Sigmoid colon (tissue), 7 donors: ENCODE measurements around the gene TSC22D4. TPM values are rescaled to one million over a fixed set of nuclear protein-coding genes. Genes with fewer than 3 reads are reported as not detected.

ENCODE experiments used
- DNase-seq: peaks from one replicate; pipeline ENCODE4 v3.0.0-alpha.2; 2019
- H3K27ac ChIP-seq, 4 donors: fragments of 200-600 bp; sonication (generic); one replicate each; pipeline ENCODE4 v1.5.1; 2016 to 2019; ENCODE audit warnings: mild to moderate bottlenecking in 1 of 4
- H3K27me3 ChIP-seq, 3 donors: fragments of 200-600 bp; sonication (generic); one replicate each; pipeline ENCODE4 v1.5.1; 2019; ENCODE audit warnings: mild to moderate bottlenecking in 1 of 3
- H3K36me3 ChIP-seq, 4 donors: fragments of 200-600 bp; sonication (generic); one replicate each; pipeline ENCODE4 v1.5.1; 2016 to 2019
- H3K4me1 ChIP-seq, 4 donors: fragments of 200-600 bp; sonication (generic); one replicate each; pipeline ENCODE4 v1.5.1; 2017 to 2019
- H3K4me3 ChIP-seq, 4 donors: fragments of 200-600 bp; sonication (generic); one replicate each; pipeline ENCODE4 v1.5.1; 2017 to 2019; ENCODE audit warnings: mild to moderate bottlenecking in 2 of 4, moderate library complexity in 1 of 4
- H3K9me3 ChIP-seq, 4 donors: fragments of 200-600 bp in 3 of 4; sonication (generic) in 3 of 4; one replicate each; pipeline versions ENCODE4 v1.5.1 to v1.6.1; 2013 to 2019
- CTCF ChIP-seq, 4 experiments: fragments of 450-650 bp in 3 of 4; fragments of 200-600 bp in 1 of 4; IDR thresholded peaks; one replicate each; pipeline ENCODE4 v1.5.1; 2016 to 2019; ENCODE audit warnings: antibody characterized with exemption in 4 of 4, mild to moderate bottlenecking in 3 of 4, moderate library complexity in 2 of 4
- EP300 ChIP-seq, 4 donors: sonication (generic); formaldehyde crosslinking; IDR thresholded peaks; one replicate each; pipeline ENCODE4 v1.6.1; 2017; ENCODE audit warnings: antibody characterized with exemption in 4 of 4
- POLR2A ChIP-seq, 2 donors: fragments of 450-650 bp; IDR thresholded peaks; one replicate each; pipeline ENCODE4 v1.6.1; 2016; ENCODE audit warnings: antibody characterized with exemption in 2 of 2, mild to moderate bottlenecking in 2 of 2, moderate library complexity in 2 of 2
- POLR2AphosphoS5 ChIP-seq, 4 donors: sonication (generic); formaldehyde crosslinking; IDR thresholded peaks; one replicate each; pipeline ENCODE4 v1.6.1; 2017; ENCODE audit warnings: antibody characterized with exemption in 4 of 4
- WGBS, 2 donors: extraction: QIAGEN DNeasy Blood & Tissue Kit; methylation state at CpG; one replicate each; pipeline ENCODE4 v1.1.7; 2013; 5-methylcytosine and 5-hydroxymethylcytosine counted together
- intact Hi-C: fragments of 100-400 bp; cut with DNase I; formaldehyde crosslinking; loops from one replicate; pipeline ENCODE4 v1.15.1; 2023
- polyA plus RNA-seq, 3 donors: library from polyadenylated mRNA; stranded (reverse); fragments of 200-250 nt; gene quantifications; one replicate each; pipeline ENCODE4 v1.2.3, GENCODE V29; 2013
- total RNA-seq, 4 donors: library from RNA; depleted of rRNA; stranded (reverse); fragments of >200 nt; gene quantifications; one replicate each; pipeline ENCODE4 v1.1.0, GENCODE V29; 2016
- donor health status: healthy with polysubstance abuse.
- donor health status: Bipolar disorder and iron deficiency.
- donor health status: healthy.

The TSC22D4 gene
- total and polyA plus RNA-seq, 7 donors, result 24.4 to 53.5 (median 31.6) TPM

GRCh38 chr7:100437150-100438100 lies 41.6 kb downstream of the TSC22D4 start:
- peak; percentile 76 for DNase-seq
- Histone ChIP-seq H3K9me3 (no peaks in the 10 kb centered on the region), H3K4me3 (peak overlapping the region in 2 of 4 donors; percentile 83 to 92)

DNA sequence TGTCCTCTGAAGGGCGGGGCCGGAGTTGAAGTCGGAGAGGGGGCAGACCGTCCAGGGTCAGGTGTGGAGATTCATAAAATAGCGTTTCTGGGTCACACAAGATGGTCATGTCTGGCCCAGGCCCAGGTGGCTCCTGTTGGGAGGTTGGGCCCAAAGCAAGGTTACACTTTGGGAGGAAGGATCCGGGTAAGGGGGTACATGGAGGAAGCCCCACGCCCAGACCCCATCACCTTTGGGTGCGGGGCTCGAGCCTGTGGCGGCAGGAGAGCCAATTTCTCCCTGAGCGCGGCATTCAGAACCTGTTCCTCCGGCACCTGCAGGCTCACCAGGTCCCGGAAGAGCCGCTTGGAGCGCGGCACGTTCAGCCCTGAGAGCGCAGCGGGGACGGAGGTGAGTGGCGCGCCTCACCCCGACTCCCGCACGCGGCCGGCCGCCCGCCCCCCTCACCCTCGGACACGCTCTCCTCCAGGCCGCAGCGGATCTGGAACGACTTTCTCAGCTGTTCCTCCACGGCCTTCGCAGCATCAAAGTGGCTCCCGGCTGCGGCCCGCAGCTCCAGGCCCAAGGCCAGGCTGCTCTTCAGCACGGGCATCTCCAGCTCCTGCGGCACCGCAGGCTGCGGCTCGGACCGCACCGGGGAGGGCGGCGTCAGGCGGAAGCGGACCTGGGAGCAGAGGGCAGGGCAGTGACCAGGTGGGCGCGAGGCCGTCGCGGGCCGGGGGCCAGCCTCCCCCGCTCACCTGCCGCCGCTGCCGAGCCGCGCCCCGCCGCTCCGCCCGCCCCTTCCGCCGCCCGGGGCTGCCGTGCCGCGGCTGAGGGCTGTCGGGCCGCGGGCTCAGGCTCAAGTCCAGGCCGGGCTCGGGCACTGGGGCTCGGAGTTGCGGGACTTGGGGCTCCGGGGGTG lies 43.4 kb downstream of the TSC22D4 start:
- 1 to 2% methylated on average over 81 of the region's 81 CpGs for WGBS, 2 donors
- TF ChIP-seq EP300 (IDR thresholded peaks at IDR 0.05) (no peak), POLR2AphosphoS5 (IDR thresholded peaks at IDR 0.05) (peak in 2 of 4 donors; percentile 40 to 44), POLR2A (IDR thresholded peaks at IDR 0.05) (no peak)
- Histone ChIP-seq H3K4me1 (peaks cover 0 to 43% (median 35%) of the 10 kb centered on the region in 4 donors), H3K9me3 (no peaks in the 10 kb centered on the region), H3K4me3 (peak overlapping the region; percentile 83 to 96 (median 91)), H3K36me3 (peaks cover 8 to 27% (median 16%) of the 10 kb centered on the region in 4 donors), H3K27me3 (no peaks in the 10 kb centered on the region), H3K27ac (peak overlapping the region; percentile 94 to 98 (median 96))
- DNase-seq, result peak; percentile 75
- intact Hi-C loops, result loop anchor here (1.0 kb wide), 1 partner anchor 15 kb away; no protein-coding TSS in a partner anchor

More at GRCh38 chr7:100437150-100438100, 41.6 kb downstream of the TSC22D4 start:
- Histone ChIP-seq H3K27me3 (no peaks in the 10 kb centered on the region), H3K4me1 (peaks cover 0 to 25% (median 18%) of the 10 kb centered on the region in 4 donors), H3K27ac (peak overlapping the region; percentile 94 to 98 (median 96)), H3K36me3 (peaks cover 8 to 22% (median 16%) of the 10 kb centered on the region in 4 donors)
- TF ChIP-seq EP300 (IDR thresholded peaks at IDR 0.05), result no peak
- intact Hi-C loops, result no loop called here
- WGBS, 2 donors, result 92 to 93% methylated on average over 28 of the region's 28 CpGs

DNA sequence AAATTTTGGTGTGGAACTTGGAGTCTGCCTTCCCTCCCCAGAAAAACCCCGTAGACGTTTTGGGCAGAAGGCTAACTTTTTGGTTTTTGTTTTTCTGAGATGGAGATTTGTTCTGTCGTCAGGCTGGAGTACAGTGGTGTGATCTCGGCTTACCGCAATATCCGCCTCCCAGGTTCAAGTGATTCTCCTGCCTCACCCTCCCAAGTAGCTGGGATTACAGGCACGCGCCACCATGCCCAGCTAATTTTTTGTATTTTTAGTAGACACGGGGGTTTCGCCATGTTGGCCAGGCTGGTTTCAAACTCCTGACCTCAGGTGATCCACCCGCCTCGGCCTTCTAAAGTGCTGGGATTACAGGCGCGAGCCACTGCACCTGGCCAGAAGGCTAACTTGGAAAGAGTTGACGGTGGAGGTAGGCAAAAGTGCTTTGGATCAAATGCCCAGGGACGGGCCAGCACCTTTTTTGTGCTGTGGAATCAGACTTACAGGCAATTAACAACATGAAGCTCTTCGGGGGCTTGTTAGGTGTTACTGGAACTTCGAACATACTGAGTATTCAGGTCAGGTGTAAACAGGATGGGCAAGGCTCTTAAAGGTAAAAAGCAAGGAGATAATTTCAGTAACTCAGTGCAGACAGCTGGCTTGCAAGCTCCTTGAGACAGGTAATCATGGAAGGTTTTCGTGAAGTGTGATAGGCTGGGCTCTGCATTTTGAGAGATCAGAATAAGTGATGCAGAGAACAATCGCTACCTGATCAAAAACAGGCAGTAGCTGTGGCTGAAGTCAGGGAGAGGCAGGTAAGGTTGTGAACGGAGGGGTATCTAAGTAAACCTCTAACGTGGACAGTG lies 44.5 kb downstream of the TSC22D4 start:
- no peaks in the 10 kb centered on the region for H3K9me3 ChIP-seq
- intact Hi-C loops, result no loop called here
- H3K27me3 ChIP-seq, result no peaks in the 10 kb centered on the region
- peak overlapping the region in 3 of 4 donors; percentile 94 to 98 (median 97) for H3K27ac ChIP-seq
- H3K36me3 ChIP-seq, result peaks cover 8 to 27% (median 16%) of the 10 kb centered on the region in 4 donors
- peak; percentile 55 for DNase-seq
- H3K4me1 ChIP-seq, result peaks cover 0 to 48% (median 41%) of the 10 kb centered on the region in 4 donors
- WGBS, 2 donors, result 66 to 78% methylated on average over 22 of the region's 22 CpGs
- TF ChIP-seq POLR2AphosphoS5 (IDR thresholded peaks at IDR 0.05), result no peak
- no peak for TF ChIP-seq EP300 (IDR thresholded peaks at IDR 0.05)
- TF ChIP-seq CTCF (IDR thresholded peaks at IDR 0.05), result no peak
- TF ChIP-seq POLR2A (IDR thresholded peaks at IDR 0.05), result no peak
- peak overlapping the region in 3 of 4 donors; percentile 83 to 96 (median 92) for H3K4me3 ChIP-seq

DNA sequence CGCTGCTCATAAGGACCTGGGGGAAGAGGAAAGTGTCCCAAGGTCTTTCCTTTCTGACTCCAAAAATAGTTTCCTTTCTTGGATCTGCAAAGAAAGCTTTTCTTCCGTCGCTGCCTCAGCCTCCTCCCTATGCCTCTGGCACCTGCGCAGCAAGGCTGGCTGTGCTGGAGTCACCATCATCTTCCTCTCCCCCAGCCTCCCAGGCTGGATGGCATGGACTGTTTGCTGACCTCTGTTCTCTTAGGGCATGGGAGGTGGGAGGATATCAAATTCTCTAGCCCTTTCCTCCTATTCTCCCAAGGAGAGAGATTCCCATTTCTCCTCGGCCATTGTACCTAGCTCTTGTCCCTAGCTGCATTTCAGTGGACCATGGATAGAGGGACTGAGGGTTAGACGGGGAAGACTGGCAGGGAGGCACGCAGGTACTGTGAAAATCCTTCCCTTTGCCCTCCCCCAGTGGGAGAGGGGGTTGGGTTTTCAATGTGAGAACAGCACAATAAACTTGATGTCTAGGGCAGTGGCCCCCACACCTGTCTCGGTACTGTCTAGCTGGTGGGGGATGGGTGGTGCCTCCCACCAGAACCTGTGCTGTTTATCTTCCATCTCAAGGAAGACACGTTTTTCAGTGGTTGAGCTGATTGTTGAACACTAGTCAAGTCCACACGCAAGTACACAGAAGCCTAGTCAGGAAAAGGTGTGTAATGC lies 45.3 kb downstream of the TSC22D4 start:
- Histone ChIP-seq H3K27me3 (no peaks in the 10 kb centered on the region), H3K27ac (peak overlapping the region in 1 of 4 donors; percentile 21), H3K36me3 (peaks cover 8 to 27% (median 16%) of the 10 kb centered on the region in 4 donors), H3K9me3 (no peaks in the 10 kb centered on the region), H3K4me1 (peaks cover 0 to 48% (median 41%) of the 10 kb centered on the region in 4 donors), H3K4me3 (no peak overlapping the region)
- peak; percentile 57 for DNase-seq
- WGBS, 2 donors, result 81% methylated on average over 10 of the region's 10 CpGs
- TF ChIP-seq EP300 (IDR thresholded peaks at IDR 0.05) (no peak), POLR2AphosphoS5 (IDR thresholded peaks at IDR 0.05) (no peak), POLR2A (IDR thresholded peaks at IDR 0.05) (no peak), CTCF (IDR thresholded peaks at IDR 0.05) (no peak)
- intact Hi-C loops, result no loop called here
